Measurements from ENCODE around the gene RAB3B. TPM values are rescaled to one million over a fixed set of nuclear protein-coding genes. Genes with fewer than 3 reads are reported as not detected.
A peak's percentile ranks its signal among the peaks of the same experiment; 100 is the strongest.

Gene RAB3B
- total and polyA plus RNA-seq, 9 of the 15 experiments (the other 6 are each of a cell fraction or from before 2014, with no cell fraction given), result 0.07 to 0.47 (median 0.27) TPM

- TF ChIP-seq MAFK (IDR thresholded peaks at IDR 0.05; ENCODE audit: low read length) (no peak), ZFX (CRISPR knock-in tag; IDR thresholded peaks at IDR 0.05) (no peak), ASH1L (IDR thresholded peaks at IDR 0.05; ENCODE audit: borderline replicate concordance, low read depth, partially characterized antibody) (no peak), TEAD4 (IDR thresholded peaks at IDR 0.05; ENCODE audit: low read length) (no peak; the same call in 1 of the 2 replicates), TEAD4 (CRISPR knock-in tag; IDR thresholded peaks at IDR 0.05; ENCODE audit: borderline replicate concordance) (no peak), ZHX1 (conservative IDR thresholded peaks at IDR 0.05; ENCODE audit: low read length) (no peak), BCOR (IDR thresholded peaks at IDR 0.05) (no peak), TFAM (CRISPR knock-in tag; conservative IDR thresholded peaks at IDR 0.05) (no peak), E2F4 (CRISPR knock-in tag; IDR thresholded peaks at IDR 0.05; ENCODE audit: low read depth) (no peak), E2F5 (CRISPR knock-in tag; IDR thresholded peaks at IDR 0.05) (no peak), ZNF384 (IDR thresholded peaks at IDR 0.05; ENCODE audit: low read depth, low read length) (no peak), FOXO4 (CRISPR knock-in tag; IDR thresholded peaks at IDR 0.05) (no peak), RBBP5 (IDR thresholded peaks at IDR 0.05; ENCODE audit: borderline replicate concordance, insufficient read depth, low read length, poor library complexity, severe bottlenecking) (no peak), IRF1 (CRISPR knock-in tag; IDR thresholded peaks at IDR 0.05; ENCODE audit: borderline replicate concordance) (no peak), HOXB6 (CRISPR knock-in tag; IDR thresholded peaks at IDR 0.05; ENCODE audit: borderline replicate concordance) (no peak), HCFC1 (IDR thresholded peaks at IDR 0.05; ENCODE audit: low read depth, low read length) (0 out of 2 replicates have a peak, but pooled peaks have one; percentile 2), ZNF41 (CRISPR knock-in tag; conservative IDR thresholded peaks at IDR 0.05) (no peak), FOS (IDR thresholded peaks at IDR 0.05; ENCODE audit: extremely low read depth, insufficient read length) (no peak), ZBTB26 (CRISPR knock-in tag; IDR thresholded peaks at IDR 0.05) (no peak), TGIF2 (CRISPR knock-in tag; IDR thresholded peaks at IDR 0.05) (no peak)
Observed at GRCh38 chr1:52032785-52033131, 42.3 kb upstream of the RAB3B start (continued).
